NOMO-1 treated with DMSO at 0.1 percent for 48 hours (cell line): ENCODE results near the gene RAB17.
"Not testable (repeated sequence)": the region's sequence is repeated elsewhere in the genome, so short reads cannot be mapped to it uniquely, and the experiment has no call there.

Experiments
- DNase-seq: peaks from one replicate; lab custom pipeline; 2025; ENCODE audit not compliant: unreplicated experiment; lab: John Stamatoyannopoulos, UW

RAB17 gene

GRCh38 chr2:237600205-237600846 is 9.8 kb upstream of the RAB17 start:
- peak; percentile 64 for DNase-seq

- DNase-seq = no peak
These were observed 9.1 kb upstream of the RAB17 start for GRCh38 chr2:237599465-237600110.

GRCh38 chr2:237598468-237599208 is 8.1 kb upstream of the RAB17 start:
- no peak for DNase-seq

GRCh38 chr2:237597196-237598145 is 6.9 kb upstream of the RAB17 start:
- no peak for DNase-seq

- no peak for DNase-seq
These were observed 6.1 kb upstream of the RAB17 start for GRCh38 chr2:237596520-237597195.

GRCh38 chr2:237595829-237596519 is 5.4 kb upstream of the RAB17 start:
- DNase-seq = not testable (repeated sequence)

GRCh38 chr2:237594514-237594871 is 4.0 kb upstream of the RAB17 start:
- DNase-seq = no peak

- no peak for DNase-seq
These were observed 3.2 kb upstream of the RAB17 start for GRCh38 chr2:237593596-237594320.

GRCh38 chr2:237593036-237593435 is 2.5 kb upstream of the RAB17 start:
- DNase-seq = no peak

GRCh38 chr2:237592425-237592980 is 2.0 kb upstream of the RAB17 start:
- no peak for DNase-seq

- peak; percentile 67 for DNase-seq
These were observed 777 bp upstream of the RAB17 start for GRCh38 chr2:237591141-237591881.

- no peak for DNase-seq
These were observed 2.4 kb downstream of the RAB17 start for GRCh38 chr2:237588044-237588696.

- DNase-seq = no peak
These were observed 4.8 kb downstream of the RAB17 start for GRCh38 chr2:237585590-237586221.

GRCh38 chr2:237583385-237584295 is 6.9 kb downstream of the RAB17 start:
- no peak for DNase-seq

GRCh38 chr2:237581751-237582746 is 8.5 kb downstream of the RAB17 start:
- peak; percentile 39 for DNase-seq
